ENCODE measurements around the gene CCDC78.

CCDC78 gene

GRCh38 chr16:686459-687260 lies 39.6 kb downstream of the CCDC78 start:
- Histone ChIP-seq H3K4me3 (ENCODE audit: low read length) (no peak overlapping the region), H3K9ac (ENCODE audit: low read length) (no peak overlapping the region), H3K36me3 (replicated peaks; ENCODE audit: insufficient read depth, low read length) (no peaks in the 10 kb centered on the region), H3K27ac (ENCODE audit: low read length) (no peak overlapping the region), H4K20me1 (ENCODE audit: insufficient read depth, low read length) (no peaks in the 10 kb centered on the region), H3K9me3 (replicated peaks; ENCODE audit: insufficient read depth, low read length) (no peaks in the 10 kb centered on the region), H2AFZ (ENCODE audit: low read length) (no peak overlapping the region), H3K4me1 (ENCODE audit: low read length) (peaks cover 6% of the 10 kb centered on the region), H3K4me2 (ENCODE audit: low read depth, low read length) (no peak overlapping the region), H3K27me3 (replicated peaks; ENCODE audit: insufficient read depth, low read length) (peaks cover 9% of the 10 kb centered on the region), H3K9me2 (replicated peaks; ENCODE audit: insufficient read depth, low read length) (no peaks in the 10 kb centered on the region), H3F3A (ENCODE audit: insufficient read depth, low read length) (no peaks in the 10 kb centered on the region), H3K79me2 (ENCODE audit: low read length) (peaks cover 36% of the 10 kb centered on the region)
- TF ChIP-seq CTCF (IDR thresholded peaks at IDR 0.05; ENCODE audit: low read length) (no peak), EZH2phosphoT487 (IDR thresholded peaks at IDR 0.05; ENCODE audit: low read length) (no peak), EZH2 (optimal IDR thresholded peaks at IDR 0.05; ENCODE audit: low read depth, low read length) (no peak)
- DNase-seq, result no peak

GRCh38 chr16:685967-686366 lies 40.3 kb downstream of the CCDC78 start:
- peaks cover 2% of the 10 kb centered on the region; the same call in 1 of the 2 replicates for H3K27me3 ChIP-seq (replicated peaks; ENCODE audit: insufficient read depth, low read length)
- H3K4me2 ChIP-seq (ENCODE audit: low read depth, low read length), result no peak overlapping the region
- H3K4me1 ChIP-seq (ENCODE audit: low read length), result peaks cover 13% of the 10 kb centered on the region
- no peak for DNase-seq
- H3K9ac ChIP-seq (ENCODE audit: low read length), result no peak overlapping the region
- no peak overlapping the region for H2AFZ ChIP-seq (ENCODE audit: low read length)
- H3K4me3 ChIP-seq (ENCODE audit: low read length), result no peak overlapping the region
- 0 out of 2 replicates have a peak, but pooled peaks cover under 1% of the 10 kb centered on the region for H3F3A ChIP-seq (ENCODE audit: insufficient read depth, low read length)
- H3K9me3 ChIP-seq (replicated peaks; ENCODE audit: insufficient read depth, low read length), result no peaks in the 10 kb centered on the region
- no peaks in the 10 kb centered on the region for H3K36me3 ChIP-seq (replicated peaks; ENCODE audit: insufficient read depth, low read length)
- no peak overlapping the region for H3K27ac ChIP-seq (ENCODE audit: low read length)
- peaks cover 43% of the 10 kb centered on the region for H3K79me2 ChIP-seq (ENCODE audit: low read length)
- TF ChIP-seq EZH2 (optimal IDR thresholded peaks at IDR 0.05; ENCODE audit: low read depth, low read length) (no peak), EZH2phosphoT487 (IDR thresholded peaks at IDR 0.05; ENCODE audit: low read length) (no peak), CTCF (IDR thresholded peaks at IDR 0.05; ENCODE audit: low read length) (0 out of 2 replicates have a peak, but pooled peaks have one; percentile 13)
- no peaks in the 10 kb centered on the region for H4K20me1 ChIP-seq (ENCODE audit: insufficient read depth, low read length)
- H3K9me2 ChIP-seq (replicated peaks; ENCODE audit: insufficient read depth, low read length), result no peaks in the 10 kb centered on the region

GRCh38 chr16:684961-685696 lies 41.1 kb downstream of the CCDC78 start:
- TF ChIP-seq EZH2phosphoT487 (IDR thresholded peaks at IDR 0.05; ENCODE audit: low read length) (no peak), CTCF (IDR thresholded peaks at IDR 0.05; ENCODE audit: low read length) (no peak), EZH2 (optimal IDR thresholded peaks at IDR 0.05; ENCODE audit: low read depth, low read length) (no peak)
- Histone ChIP-seq H2AFZ (ENCODE audit: low read length) (no peak overlapping the region), H3K27ac (ENCODE audit: low read length) (no peak overlapping the region), H3K9me3 (replicated peaks; ENCODE audit: insufficient read depth, low read length) (no peaks in the 10 kb centered on the region), H3K4me3 (ENCODE audit: low read length) (no peak overlapping the region), H4K20me1 (ENCODE audit: insufficient read depth, low read length) (no peaks in the 10 kb centered on the region), H3K9ac (ENCODE audit: low read length) (no peak overlapping the region), H3K4me2 (ENCODE audit: low read depth, low read length) (no peak overlapping the region), H3K36me3 (replicated peaks; ENCODE audit: insufficient read depth, low read length) (no peaks in the 10 kb centered on the region), H3K27me3 (replicated peaks; ENCODE audit: insufficient read depth, low read length) (no peaks in the 10 kb centered on the region), H3K4me1 (ENCODE audit: low read length) (peaks cover 14% of the 10 kb centered on the region), H3K9me2 (replicated peaks; ENCODE audit: insufficient read depth, low read length) (no peaks in the 10 kb centered on the region), H3F3A (ENCODE audit: insufficient read depth, low read length) (0 out of 2 replicates have a peak, but pooled peaks cover 4% of the 10 kb centered on the region), H3K79me2 (ENCODE audit: low read length) (peaks cover 47% of the 10 kb centered on the region)
- no peak for DNase-seq
